Measurements from ENCODE around the gene PSAP. TPM values are rescaled to one million over a fixed set of nuclear protein-coding genes. Genes with fewer than 3 reads are reported as not detected.

Gene PSAP
- total RNA-seq, 1 experiment from 2014 or later = 683 TPM

GRCh38 chr10:71809628-71810027, 41.4 kb downstream of the PSAP start:
- CTCF ChIA-PET = no interaction called here

DNA sequence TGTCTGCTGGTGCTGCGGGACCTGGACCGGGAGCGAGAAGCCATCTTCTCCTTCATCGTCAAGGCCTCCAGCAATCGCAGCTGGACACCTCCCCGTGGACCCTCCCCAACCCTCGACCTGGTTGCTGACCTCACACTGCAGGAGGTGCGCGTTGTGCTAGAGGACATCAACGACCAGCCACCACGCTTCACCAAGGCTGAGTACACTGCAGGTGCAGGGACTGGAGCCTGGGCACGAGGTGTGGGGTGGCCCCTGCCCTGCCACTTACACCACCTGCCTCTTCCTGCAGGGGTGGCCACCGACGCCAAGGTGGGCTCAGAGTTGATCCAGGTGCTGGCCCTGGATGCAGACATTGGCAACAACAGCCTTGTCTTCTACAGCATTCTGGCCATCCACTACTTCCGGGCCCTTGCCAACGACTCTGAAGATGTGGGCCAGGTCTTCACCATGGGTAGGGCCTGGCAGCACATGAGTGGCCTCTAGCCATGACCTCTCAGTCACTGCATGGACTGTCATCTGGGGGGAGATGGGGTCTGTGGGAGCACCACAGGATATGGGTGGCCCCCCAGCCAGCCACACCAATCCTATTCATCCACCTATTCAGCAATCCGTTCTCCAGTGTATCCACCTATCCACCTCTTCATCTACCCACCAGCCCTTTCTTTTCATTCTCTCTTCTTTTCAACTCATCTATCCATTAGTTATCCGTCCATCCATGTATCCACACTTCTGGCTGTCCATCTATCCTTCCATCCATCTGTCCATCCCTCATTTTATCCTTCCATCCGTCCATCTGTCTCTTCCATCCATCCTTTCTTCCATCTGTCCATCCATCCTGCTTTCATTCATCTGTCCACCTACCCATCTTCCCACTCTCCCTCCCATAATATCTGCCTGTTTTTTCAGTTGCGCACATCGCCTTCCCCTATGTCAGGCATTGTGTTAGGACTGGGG, 43.2 kb downstream of the PSAP start:
- H3K4me2 ChIP-seq = no peak overlapping the region
- H3K4me1 ChIP-seq (replicated peaks; ENCODE audit: insufficient read depth) = no peaks in the 10 kb centered on the region
- H3K36me3 ChIP-seq (ENCODE audit: low read depth) = no peaks in the 10 kb centered on the region
- no peak for TF ChIP-seq CTCF (conservative IDR thresholded peaks at IDR 0.05)
- TF ChIP-seq EZH2 (IDR thresholded peaks at IDR 0.05; ENCODE audit: low read depth) = no peak
- H4K20me1 ChIP-seq (ENCODE audit: insufficient read depth) = no peaks in the 10 kb centered on the region
- CTCF ChIA-PET = no interaction called here
- no peaks in the 10 kb centered on the region for H3K79me2 ChIP-seq (ENCODE audit: low read depth)
- POLR2A ChIA-PET (ENCODE audit: unreplicated experiment) = no interaction called here
- DNase-seq = no peak
- H3K27ac ChIP-seq = no peak overlapping the region
- BruUV-seq (replicated peaks) = no TSS peak
- H3K4me3 ChIP-seq = no peak overlapping the region
- no peaks in the 10 kb centered on the region for H3K27me3 ChIP-seq (ENCODE audit: insufficient read depth, low read depth)
- no peaks in the 10 kb centered on the region for H3K9me2 ChIP-seq (ENCODE audit: insufficient read depth)
- H2AFZ ChIP-seq = no peak overlapping the region
- H3K9me3 ChIP-seq (ENCODE audit: insufficient read depth, low read depth) = no peaks in the 10 kb centered on the region
- intact Hi-C loops (cut with micrococcal nuclease; ENCODE audit: unreplicated experiment) = no loop called here
- H3F3A ChIP-seq (ENCODE audit: insufficient read depth, low read depth) = no peaks in the 10 kb centered on the region; the same call in 1 of the 2 replicates

More at GRCh38 chr10:71809628-71810027, 41.4 kb downstream of the PSAP start:
- no peaks in the 10 kb centered on the region for H3K79me2 ChIP-seq (ENCODE audit: low read depth)
- no peak overlapping the region for H2AFZ ChIP-seq
- H3F3A ChIP-seq (ENCODE audit: insufficient read depth, low read depth) = no peaks in the 10 kb centered on the region; the same call in 1 of the 2 replicates
- H3K4me1 ChIP-seq (replicated peaks; ENCODE audit: insufficient read depth) = no peaks in the 10 kb centered on the region
- H3K36me3 ChIP-seq (ENCODE audit: low read depth) = no peaks in the 10 kb centered on the region
- no peak overlapping the region for H3K27ac ChIP-seq
- H3K27me3 ChIP-seq (ENCODE audit: insufficient read depth, low read depth) = no peaks in the 10 kb centered on the region
- H4K20me1 ChIP-seq (ENCODE audit: insufficient read depth) = no peaks in the 10 kb centered on the region
- TF ChIP-seq CTCF (conservative IDR thresholded peaks at IDR 0.05) (no peak), EZH2 (IDR thresholded peaks at IDR 0.05; ENCODE audit: low read depth) (no peak)
- BruUV-seq (replicated peaks) = no TSS peak
- H3K4me3 ChIP-seq = no peak overlapping the region
- POLR2A ChIA-PET (ENCODE audit: unreplicated experiment) = no interaction called here
- intact Hi-C loops (cut with micrococcal nuclease; ENCODE audit: unreplicated experiment) = loop anchor here (5.0 kb wide), 3 partner anchors 97 to 497 kb away; partner anchors contain the start of gene CDH23
- H3K4me2 ChIP-seq = no peak overlapping the region
- no peaks in the 10 kb centered on the region for H3K9me3 ChIP-seq (ENCODE audit: insufficient read depth, low read depth)
- H3K9me2 ChIP-seq (ENCODE audit: insufficient read depth) = no peaks in the 10 kb centered on the region
- DNase-seq = peak in 1 of 2 experiments; percentile 9

GRCh38 chr10:71806704-71807556, 44.1 kb downstream of the PSAP start:
- Histone ChIP-seq H3K4me3 (no peak overlapping the region), H3K4me1 (replicated peaks; ENCODE audit: insufficient read depth) (no peaks in the 10 kb centered on the region), H3F3A (ENCODE audit: insufficient read depth, low read depth) (no peaks in the 10 kb centered on the region; the same call in 1 of the 2 replicates), H3K79me2 (ENCODE audit: low read depth) (no peaks in the 10 kb centered on the region), H2AFZ (no peak overlapping the region), H3K36me3 (ENCODE audit: low read depth) (no peaks in the 10 kb centered on the region), H3K27me3 (ENCODE audit: insufficient read depth, low read depth) (0 out of 2 replicates have a peak, but pooled peaks cover under 1% of the 10 kb centered on the region), H3K9me2 (ENCODE audit: insufficient read depth) (no peaks in the 10 kb centered on the region), H4K20me1 (ENCODE audit: insufficient read depth) (no peaks in the 10 kb centered on the region), H3K9me3 (ENCODE audit: insufficient read depth, low read depth) (no peaks in the 10 kb centered on the region), H3K27ac (no peak overlapping the region), H3K4me2 (no peak overlapping the region)
- TF ChIP-seq EZH2 (IDR thresholded peaks at IDR 0.05; ENCODE audit: low read depth) (no peak), CTCF (conservative IDR thresholded peaks at IDR 0.05) (no peak)
- ChIA-PET CTCF (no interaction called here), POLR2A (ENCODE audit: unreplicated experiment) (no interaction called here)
- no TSS peak for BruUV-seq (replicated peaks)
- no peak for DNase-seq
- intact Hi-C loops (cut with micrococcal nuclease; ENCODE audit: unreplicated experiment) = no loop called here
